ENCODE measurements around the gene NECAP2. TPM values are rescaled to one million over a fixed set of nuclear protein-coding genes. Genes with fewer than 3 reads are reported as not detected.
"Not testable (repeated sequence)": the region's sequence is repeated elsewhere in the genome, so short reads cannot be mapped to it uniquely, and the experiment has no call there.

NECAP2 gene
- total RNA-seq, 1 experiment from 2014 or later: 95.0 TPM

DNA sequence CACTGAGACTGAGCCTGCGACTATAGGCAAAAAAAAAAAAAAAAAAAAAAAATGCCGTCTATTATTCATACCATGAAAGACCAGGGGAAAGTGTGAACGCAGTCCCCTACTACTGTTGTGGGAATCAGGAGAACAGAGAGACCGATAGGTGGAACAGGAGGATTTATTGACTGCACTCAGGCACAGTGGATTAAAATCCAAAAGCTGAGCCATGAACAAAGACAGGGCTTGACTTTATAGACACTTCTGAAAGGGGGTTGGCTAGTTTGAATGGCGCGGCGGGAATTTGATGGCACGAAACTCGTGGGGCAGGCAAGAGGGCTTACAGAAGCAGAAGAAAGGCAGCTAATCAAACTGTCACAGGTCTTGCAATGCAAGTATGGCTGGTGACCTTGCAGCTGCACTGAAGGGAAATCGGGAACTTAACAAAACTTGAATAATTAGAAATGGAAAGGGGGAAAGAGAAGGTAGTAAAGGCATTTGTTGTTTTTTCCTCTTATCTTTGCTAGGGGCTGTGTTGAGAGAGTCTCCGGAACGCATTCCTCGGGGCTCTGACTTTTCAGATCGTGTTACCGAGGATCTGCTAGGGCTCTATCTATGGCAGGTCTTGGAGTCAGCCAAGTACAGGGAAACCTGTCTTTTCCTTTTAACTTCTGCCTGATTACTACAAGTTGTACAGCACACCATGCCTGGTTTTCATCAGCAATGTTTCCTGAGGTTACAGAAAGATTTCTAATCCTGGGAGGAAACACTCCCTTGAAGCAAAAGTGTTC is 66.0 kb downstream of the NECAP2 start:
- DNase-seq (ENCODE audit: low read depth); in situ Hi-C loops (cut with HindIII; ENCODE audit: low pct_unique_long_range_greater_than_20kb, low sequenced_read_pairs): not testable (repeated sequence)

DNA sequence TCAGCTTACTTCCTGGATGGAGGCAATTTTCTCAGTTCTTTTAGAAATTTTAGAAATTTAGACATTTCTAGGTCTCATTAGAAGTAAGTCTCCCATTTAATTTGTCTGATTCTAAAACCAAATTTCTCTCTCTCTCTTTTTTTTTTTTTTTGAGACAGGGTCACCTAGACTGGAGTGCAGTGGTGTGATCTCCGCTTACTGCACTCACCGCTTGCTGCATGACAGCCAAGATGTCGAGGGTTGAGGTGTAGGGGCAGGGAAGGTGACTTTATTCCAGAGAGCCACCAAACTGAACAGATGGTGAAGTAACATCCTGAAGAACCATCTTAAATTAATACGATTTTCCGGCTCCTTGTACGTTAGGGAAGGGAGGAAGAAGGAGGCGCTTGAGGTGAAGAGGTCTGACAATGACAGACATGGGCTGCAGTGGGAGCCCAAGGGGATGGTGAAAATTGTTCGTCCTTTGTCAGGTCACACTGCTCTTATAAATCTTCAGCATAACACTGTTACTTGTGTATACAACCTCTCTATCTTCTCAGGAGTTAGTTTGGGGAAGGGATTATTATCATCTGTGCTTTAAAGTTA is 68.4 kb downstream of the NECAP2 start:
- DNase-seq (ENCODE audit: low read depth); in situ Hi-C loops (cut with HindIII; ENCODE audit: low pct_unique_long_range_greater_than_20kb, low sequenced_read_pairs): not testable (repeated sequence)

Other genes with a start within 250 kb of the NECAP2 start
- 26.2 and 26.4 TPM in 2 replicates for gene ARHGEF19, start 228.1 kb upstream of the NECAP2 start, total RNA-seq (2014; rRNA removed; shearing (Covaris generic); ENCODE audit: low replicate concordance)
- 6.4 and 7.3 TPM in 2 replicates for gene CPLANE2, start 203.5 kb upstream of the NECAP2 start, total RNA-seq (2014; rRNA removed; shearing (Covaris generic); ENCODE audit: low replicate concordance)
- 11.4 and 24.2 TPM in 2 replicates for gene FBXO42, start 88.2 kb upstream of the NECAP2 start, total RNA-seq (2014; rRNA removed; shearing (Covaris generic); ENCODE audit: low replicate concordance)
- gene SZRD1, start 73.5 kb upstream of the NECAP2 start, total RNA-seq (2014; rRNA removed; shearing (Covaris generic); ENCODE audit: low replicate concordance): 114 and 125 TPM in 2 replicates
- gene SPATA21, start 3.3 kb upstream of the NECAP2 start, total RNA-seq (2014; rRNA removed; shearing (Covaris generic); ENCODE audit: low replicate concordance): not detected in 2 replicates
- gene RNU1-1, start 73.6 kb downstream of the NECAP2 start, total RNA-seq (2014; rRNA removed; shearing (Covaris generic); ENCODE audit: low replicate concordance): not detected in 2 replicates
- gene NBPF1, start 172.8 kb downstream of the NECAP2 start, total RNA-seq (2014; rRNA removed; shearing (Covaris generic); ENCODE audit: low replicate concordance): 13.3 and 24.5 TPM in 2 replicates
- gene RNU1-3, start 226.2 kb downstream of the NECAP2 start, total RNA-seq (2014; rRNA removed; shearing (Covaris generic); ENCODE audit: low replicate concordance): not detected in 2 replicates